ENCODE results near the gene EPS8.

The EPS8 gene

DNA sequence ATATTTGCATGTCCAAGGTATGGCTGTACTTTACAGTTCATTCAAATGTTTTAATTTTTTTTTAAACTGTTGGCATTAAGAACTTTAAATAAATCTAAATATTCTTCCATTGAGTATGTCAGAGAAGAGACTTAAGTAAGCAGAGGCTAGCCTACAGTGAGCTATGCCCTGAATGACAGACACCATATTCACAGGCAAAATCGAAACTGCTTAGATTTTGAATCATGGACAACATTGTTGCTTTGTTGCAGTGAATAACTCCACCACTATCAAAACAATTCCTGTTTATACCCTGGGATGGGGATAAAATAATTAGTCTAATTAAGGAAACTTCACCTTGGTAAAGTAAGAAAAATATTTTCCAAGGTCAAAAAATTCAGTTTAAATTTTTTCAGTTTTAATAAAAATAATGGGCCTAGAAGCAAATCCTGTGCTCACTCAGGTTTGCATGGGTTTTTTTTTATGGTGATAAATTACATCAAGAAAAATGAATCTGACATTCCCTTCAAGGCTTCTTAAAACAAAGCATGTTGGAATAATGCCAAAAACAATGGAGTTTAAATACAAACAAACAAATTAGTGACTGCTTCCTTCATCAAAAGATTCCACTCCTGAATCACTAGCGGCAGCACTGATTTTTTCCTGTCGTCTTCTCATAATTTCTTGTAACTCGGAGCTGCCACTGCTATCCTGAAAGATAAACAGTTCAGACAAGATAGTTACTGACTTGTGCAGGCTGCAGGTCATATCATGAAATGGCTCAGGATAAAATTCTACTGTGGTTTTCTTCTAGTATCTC lies 168.2 kb downstream of the EPS8 start:
- in situ Hi-C loops (cut with HindIII; ENCODE audit: low sequenced_read_pairs), result loop anchor here (25.0 kb wide), 1 partner anchor 91 kb away; no protein-coding TSS in a partner anchor

DNA sequence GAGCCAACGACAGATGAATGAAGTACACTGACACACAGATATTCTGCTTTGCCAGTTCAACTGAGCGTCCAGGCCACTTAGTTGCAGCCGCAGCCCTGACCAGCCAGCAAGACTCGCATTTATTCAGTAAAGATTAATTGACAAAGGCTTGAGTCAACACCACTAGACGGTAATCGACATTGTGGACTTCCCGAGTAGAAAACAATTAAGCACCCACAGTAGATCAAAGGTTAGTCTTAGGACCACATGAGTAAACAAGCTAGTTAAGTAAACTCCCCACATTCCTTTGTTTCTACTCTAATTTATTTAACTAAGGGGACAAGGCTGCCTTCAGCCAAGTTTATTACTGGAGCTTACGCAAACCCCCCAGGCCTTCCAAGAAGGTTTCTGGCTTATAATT lies 172.7 kb downstream of the EPS8 start:
- in situ Hi-C loops (cut with HindIII; ENCODE audit: low sequenced_read_pairs), result loop anchor here (25.0 kb wide), 1 partner anchor 96 kb away; no protein-coding TSS in a partner anchor

DNA sequence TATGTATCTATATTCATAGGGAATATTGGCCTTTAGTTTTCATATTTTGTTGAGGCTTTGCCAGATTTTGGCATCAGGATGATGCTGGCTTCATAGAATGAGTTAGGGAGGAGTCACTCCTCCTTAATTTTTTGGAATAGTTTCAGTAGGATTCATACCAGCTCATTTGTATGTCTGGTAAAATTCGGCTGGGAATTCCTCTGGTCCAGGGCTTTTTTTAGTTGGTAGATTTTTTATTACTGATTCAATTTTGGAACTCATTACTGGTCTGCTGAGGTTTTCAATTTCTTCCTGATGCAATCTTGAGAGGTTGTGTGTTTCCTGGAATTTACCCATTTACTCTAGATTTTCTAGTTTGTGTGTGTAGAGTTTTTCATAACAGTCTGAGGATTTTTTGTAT lies 175.2 kb downstream of the EPS8 start:
- in situ Hi-C loops (cut with HindIII; ENCODE audit: low sequenced_read_pairs), result loop anchor here (25.0 kb wide), 1 partner anchor 98 kb away; no protein-coding TSS in a partner anchor

GRCh38 chr12:15608941-15609340 lies 180.2 kb downstream of the EPS8 start:
- in situ Hi-C loops (cut with HindIII; ENCODE audit: low sequenced_read_pairs), result loop anchor here (25.0 kb wide), 1 partner anchor 103 kb away; no protein-coding TSS in a partner anchor

GRCh38 chr12:15608406-15608805 lies 180.8 kb downstream of the EPS8 start:
- in situ Hi-C loops (cut with HindIII; ENCODE audit: low sequenced_read_pairs), result loop anchor here (25.0 kb wide), 1 partner anchor 104 kb away; no protein-coding TSS in a partner anchor

DNA sequence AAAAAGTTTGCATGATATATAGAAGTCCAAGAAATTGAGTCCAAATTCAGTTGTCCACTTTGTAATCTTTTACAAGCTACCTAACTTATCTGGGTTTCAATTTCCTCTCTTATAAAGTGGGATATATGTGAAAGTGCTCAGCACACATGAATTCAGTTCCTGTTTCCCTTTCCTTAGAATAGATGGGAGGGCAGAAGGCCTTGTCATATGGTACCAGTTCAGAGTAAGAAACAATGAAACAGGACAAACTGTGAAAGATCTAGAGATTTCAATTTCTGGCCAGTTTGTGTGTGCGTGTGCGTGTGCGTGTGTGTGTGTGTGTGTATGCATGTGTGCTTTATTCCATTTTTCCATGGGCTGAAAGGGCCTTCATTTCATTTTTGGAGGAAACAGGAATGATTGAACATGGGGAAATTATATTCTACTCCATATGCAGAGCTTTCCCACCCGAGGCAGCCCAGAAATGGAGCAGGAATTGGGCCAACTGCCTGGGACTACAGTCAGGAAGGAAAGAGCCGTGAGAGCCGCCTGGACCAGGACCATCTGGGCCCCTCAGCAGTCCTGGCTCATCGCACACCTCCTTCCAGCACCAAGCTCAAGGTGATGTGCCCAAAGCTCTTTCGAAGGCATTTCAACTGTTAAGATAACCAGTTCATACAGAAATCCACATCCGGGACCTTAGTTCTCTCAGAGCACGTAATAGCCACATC lies 183.2 kb downstream of the EPS8 start:
- in situ Hi-C loops (cut with HindIII; ENCODE audit: low sequenced_read_pairs), result loop anchor here (25.0 kb wide), 1 partner anchor 106 kb away; no protein-coding TSS in a partner anchor

DNA sequence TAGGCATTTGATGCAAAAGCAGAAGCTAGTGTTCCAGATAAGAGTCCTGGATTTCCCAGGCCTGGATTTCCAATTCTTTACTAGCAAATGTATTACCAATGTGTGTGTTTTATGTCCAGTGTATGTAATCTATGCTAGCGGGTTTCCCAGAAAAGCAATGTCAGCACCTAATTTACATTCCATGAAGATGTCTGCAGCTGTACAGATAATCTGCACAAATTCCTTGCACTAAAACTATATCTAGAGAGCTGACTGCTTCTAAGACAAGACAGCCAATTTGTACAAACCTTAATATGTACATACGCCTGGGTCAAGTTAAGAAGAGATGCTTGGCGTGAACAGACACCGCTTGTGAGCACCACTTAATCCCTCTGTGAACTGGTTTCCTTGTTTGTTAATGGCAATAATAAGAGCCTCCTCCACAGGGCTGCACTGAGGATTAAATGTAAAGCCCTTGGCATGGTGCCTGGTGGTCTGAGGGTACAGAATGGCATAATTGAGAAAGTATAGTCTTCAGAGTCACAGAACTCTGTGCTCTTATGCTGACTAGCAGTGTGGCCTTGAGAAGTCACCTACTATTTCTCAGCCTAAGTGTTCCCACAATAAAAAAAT lies 185.6 kb downstream of the EPS8 start:
- in situ Hi-C loops (cut with HindIII; ENCODE audit: low sequenced_read_pairs), result loop anchor here (25.0 kb wide), 1 partner anchor 109 kb away; no protein-coding TSS in a partner anchor

- in situ Hi-C loops (cut with HindIII; ENCODE audit: low sequenced_read_pairs), result loop anchor here (25.0 kb wide), 1 partner anchor 110 kb away; no protein-coding TSS in a partner anchor
These were observed 187.0 kb downstream of the EPS8 start for GRCh38 chr12:15602051-15602672.

GRCh38 chr12:15601210-15601800 lies 187.9 kb downstream of the EPS8 start:
- in situ Hi-C loops (cut with HindIII; ENCODE audit: low sequenced_read_pairs), result loop anchor here (25.0 kb wide), 1 partner anchor 111 kb away; no protein-coding TSS in a partner anchor

GRCh38 chr12:15600223-15600935 lies 188.8 kb downstream of the EPS8 start:
- in situ Hi-C loops (cut with HindIII; ENCODE audit: low sequenced_read_pairs), result loop anchor here (25.0 kb wide), 1 partner anchor 112 kb away; no protein-coding TSS in a partner anchor

GRCh38 chr12:15599266-15600037 lies 189.7 kb downstream of the EPS8 start:
- in situ Hi-C loops (cut with HindIII; ENCODE audit: low sequenced_read_pairs), result loop anchor here (25.0 kb wide), 1 partner anchor 113 kb away; no protein-coding TSS in a partner anchor

GRCh38 chr12:15597125-15597830 lies 191.9 kb downstream of the EPS8 start:
- in situ Hi-C loops (cut with HindIII; ENCODE audit: low sequenced_read_pairs), result no loop called here

- in situ Hi-C loops (cut with HindIII; ENCODE audit: low sequenced_read_pairs), result no loop called here
These were observed 193.0 kb downstream of the EPS8 start for GRCh38 chr12:15596174-15596573.

DNA sequence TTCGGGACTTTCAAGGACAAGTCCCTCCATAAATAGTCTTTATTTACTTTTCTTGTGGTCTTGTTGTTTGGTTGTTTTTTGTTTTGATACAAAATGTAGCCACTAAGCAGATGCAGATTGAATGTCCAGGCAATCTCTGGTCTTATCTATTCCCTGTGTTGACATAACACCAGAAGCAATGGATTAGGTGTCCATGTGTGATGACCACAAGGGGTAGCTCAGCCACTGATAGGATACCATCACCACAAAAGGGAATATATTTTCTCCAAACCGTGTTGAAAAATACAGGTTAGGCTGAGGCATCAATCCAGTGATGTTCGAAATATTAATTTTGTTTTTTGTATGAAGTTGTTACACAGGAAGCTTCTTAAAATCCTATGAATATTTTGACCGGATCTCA lies 196.3 kb downstream of the EPS8 start:
- in situ Hi-C loops (cut with HindIII; ENCODE audit: low sequenced_read_pairs), result no loop called here

DNA sequence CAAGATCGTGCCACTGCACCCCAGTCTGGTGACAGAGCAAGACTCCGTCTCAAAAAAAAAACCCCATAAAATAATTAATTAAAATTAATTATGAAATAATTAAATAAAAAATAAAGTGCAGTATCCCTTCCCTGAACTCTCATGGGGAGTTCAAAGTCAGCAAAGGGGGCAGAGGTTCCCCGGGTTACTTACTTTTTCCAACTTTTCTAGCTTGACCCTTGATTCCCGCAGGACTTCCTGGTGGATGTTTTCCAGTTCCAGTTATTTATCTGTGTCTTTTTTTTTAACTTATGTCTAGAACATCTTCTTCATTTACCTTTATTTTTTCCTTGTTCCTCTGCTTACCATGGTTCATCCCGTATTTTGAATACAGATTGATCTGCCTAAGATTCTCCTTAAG lies 197.4 kb downstream of the EPS8 start:
- in situ Hi-C loops (cut with HindIII; ENCODE audit: low sequenced_read_pairs), result no loop called here

DNA sequence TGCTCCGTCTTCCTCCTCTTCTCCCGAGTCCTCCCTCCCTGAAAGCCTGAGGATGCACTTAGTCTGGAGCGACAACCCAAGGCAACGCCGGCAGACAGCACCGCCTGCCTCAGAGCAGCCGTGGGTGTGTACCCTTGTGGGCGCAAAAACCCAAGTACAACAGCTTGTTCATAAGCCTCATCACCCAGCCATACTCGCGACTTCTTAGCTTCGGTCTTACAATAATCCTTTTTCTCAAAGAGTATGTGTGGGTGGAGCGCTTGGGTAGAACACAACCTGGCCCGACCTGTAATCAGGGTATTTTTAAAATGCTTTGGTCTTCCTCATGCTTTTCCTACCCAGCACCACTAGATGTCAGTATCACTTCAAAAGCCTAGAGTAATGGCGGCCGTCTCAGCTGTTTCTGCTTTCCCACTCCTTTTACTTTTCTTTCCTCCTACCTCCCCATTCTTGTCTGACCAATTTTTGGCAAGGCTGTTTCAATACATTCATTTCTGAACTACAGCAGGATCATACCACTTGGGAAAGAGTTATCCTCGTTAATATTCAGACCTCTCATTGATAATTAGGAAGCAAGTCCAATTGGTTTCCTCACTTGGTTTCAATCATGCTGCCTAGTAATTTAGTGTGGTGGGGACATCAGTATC lies 198.9 kb downstream of the EPS8 start:
- in situ Hi-C loops (cut with HindIII; ENCODE audit: low sequenced_read_pairs), result no loop called here

DNA sequence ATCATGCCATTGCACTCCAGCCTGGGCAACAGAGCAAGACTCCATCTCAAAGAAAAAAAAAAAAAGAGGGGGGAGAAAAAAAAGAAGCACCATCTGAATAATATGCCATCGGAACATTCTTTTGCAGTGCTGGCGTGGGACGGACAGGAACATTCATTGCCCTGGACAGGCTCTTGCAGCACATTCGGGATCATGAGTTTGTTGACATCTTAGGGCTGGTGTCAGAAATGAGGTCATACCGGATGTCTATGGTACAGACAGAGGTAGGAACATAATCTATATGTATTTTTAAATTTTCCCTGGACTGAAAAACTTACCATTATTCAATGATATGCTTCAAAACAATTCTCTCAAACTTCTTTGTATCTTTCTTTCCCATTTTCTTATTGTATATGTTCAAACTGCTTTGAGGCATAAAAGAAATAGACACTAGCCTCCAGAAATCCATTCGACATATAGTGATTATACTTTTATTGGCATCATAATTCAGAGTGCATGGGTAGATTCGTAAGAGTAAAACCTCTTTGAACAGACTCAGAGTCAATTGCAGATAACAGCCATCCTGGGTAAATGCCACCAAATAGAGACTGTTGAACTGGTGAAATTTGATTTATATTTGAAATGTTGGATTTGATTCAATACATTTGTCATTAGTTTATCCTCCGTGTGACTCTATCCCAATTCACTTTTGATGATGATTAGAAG lies 199.7 kb downstream of the EPS8 start:
- in situ Hi-C loops (cut with HindIII; ENCODE audit: low sequenced_read_pairs), result no loop called here

Measured in DLD1 (cell line).